NCI-H1105 treated with DMSO at 0.1 percent for 48 hours (cell line): Measurements from ENCODE around the gene ZNF543.
"Not testable (repeated sequence)": the region's sequence is repeated elsewhere in the genome, so short reads cannot be mapped to it uniquely, and the experiment has no call there.

ENCODE experiments used
- DNase-seq: peaks from one replicate; lab custom pipeline; 2025; lab: John Stamatoyannopoulos, UW

Gene ZNF543

GRCh38 chr19:57320180-57321084 lies at the start of gene ZNF543:
Gene ZNF543, plus strand, starts transcription at chr19:57320472. Its CDS starts 382 bp downstream, at chr19:57320854.
- DNase-seq, result peak; percentile 97

- DNase-seq, result no peak
Measured at GRCh38 chr19:57271280-57271679, 49.0 kb upstream of the ZNF543 start.

- DNase-seq, result no peak
Measured at GRCh38 chr19:57273014-57273413, 47.3 kb upstream of the ZNF543 start.

GRCh38 chr19:57276430-57276829 lies 43.8 kb upstream of the ZNF543 start:
- no peak for DNase-seq

GRCh38 chr19:57278481-57278880 lies 41.8 kb upstream of the ZNF543 start:
- not testable (repeated sequence) for DNase-seq

GRCh38 chr19:57279418-57280164 lies 40.7 kb upstream of the ZNF543 start:
- DNase-seq, result peak; percentile 92

GRCh38 chr19:57280165-57280961 lies 39.9 kb upstream of the ZNF543 start, which contains the start of gene ZNF460:
Gene ZNF460, plus strand, starts transcription at chr19:57280485. Its CDS starts 322 bp downstream, at chr19:57280807.
- peak; percentile 98 for DNase-seq

- peak; percentile 48 for DNase-seq
Measured at GRCh38 chr19:57280962-57281400, 39.3 kb upstream of the ZNF543 start.

- no peak for DNase-seq
Measured at GRCh38 chr19:57282011-57282643, 38.1 kb upstream of the ZNF543 start.

GRCh38 chr19:57288373-57288772 lies 31.9 kb upstream of the ZNF543 start:
- DNase-seq, result no peak

- DNase-seq, result no peak
Measured at GRCh38 chr19:57290970-57291369, 29.3 kb upstream of the ZNF543 start.

GRCh38 chr19:57292547-57292946 lies 27.7 kb upstream of the ZNF543 start:
- no peak for DNase-seq

- DNase-seq, result no peak
Measured at GRCh38 chr19:57293719-57294118, 26.6 kb upstream of the ZNF543 start.

- no peak for DNase-seq
Measured at GRCh38 chr19:57302020-57302465, 18.2 kb upstream of the ZNF543 start.

- no peak for DNase-seq
Measured at GRCh38 chr19:57302727-57303401, 17.4 kb upstream of the ZNF543 start.

- DNase-seq, result no peak
Measured at GRCh38 chr19:57305056-57305455, 15.2 kb upstream of the ZNF543 start.

- no peak for DNase-seq
Measured at GRCh38 chr19:57308514-57308913, 11.8 kb upstream of the ZNF543 start.

- no peak for DNase-seq
Measured at GRCh38 chr19:57310792-57311191, 9.5 kb upstream of the ZNF543 start.

GRCh38 chr19:57314146-57314545 lies 6.1 kb upstream of the ZNF543 start:
- DNase-seq, result peak; percentile 34

GRCh38 chr19:57317503-57317902 lies 2.8 kb upstream of the ZNF543 start:
- DNase-seq, result no peak

- no peak for DNase-seq
Measured at GRCh38 chr19:57319869-57320179, 448 bp upstream of the ZNF543 start.
